ENCODE results near the gene CAB39L.

DNA sequence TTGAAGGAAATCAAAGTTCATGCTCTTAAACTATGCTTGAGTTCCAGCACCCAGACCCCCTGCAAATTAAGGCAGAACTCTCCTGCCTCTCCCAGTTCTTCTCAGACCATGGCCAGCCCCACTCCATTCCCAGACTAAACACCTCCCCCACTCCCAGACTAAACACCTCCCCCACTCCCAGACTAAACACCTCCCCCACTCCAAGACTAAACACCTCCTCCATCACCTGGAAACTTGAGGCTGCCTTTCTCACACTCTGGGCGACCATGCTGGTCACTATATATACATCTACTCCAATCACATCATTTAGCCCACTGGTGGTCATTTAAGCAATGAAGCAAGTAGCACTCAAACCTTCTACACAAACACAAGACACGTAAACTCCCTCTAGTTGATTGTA is 57.2 kb downstream of the CAB39L start:
- TF ChIP-seq, protein P1, sequence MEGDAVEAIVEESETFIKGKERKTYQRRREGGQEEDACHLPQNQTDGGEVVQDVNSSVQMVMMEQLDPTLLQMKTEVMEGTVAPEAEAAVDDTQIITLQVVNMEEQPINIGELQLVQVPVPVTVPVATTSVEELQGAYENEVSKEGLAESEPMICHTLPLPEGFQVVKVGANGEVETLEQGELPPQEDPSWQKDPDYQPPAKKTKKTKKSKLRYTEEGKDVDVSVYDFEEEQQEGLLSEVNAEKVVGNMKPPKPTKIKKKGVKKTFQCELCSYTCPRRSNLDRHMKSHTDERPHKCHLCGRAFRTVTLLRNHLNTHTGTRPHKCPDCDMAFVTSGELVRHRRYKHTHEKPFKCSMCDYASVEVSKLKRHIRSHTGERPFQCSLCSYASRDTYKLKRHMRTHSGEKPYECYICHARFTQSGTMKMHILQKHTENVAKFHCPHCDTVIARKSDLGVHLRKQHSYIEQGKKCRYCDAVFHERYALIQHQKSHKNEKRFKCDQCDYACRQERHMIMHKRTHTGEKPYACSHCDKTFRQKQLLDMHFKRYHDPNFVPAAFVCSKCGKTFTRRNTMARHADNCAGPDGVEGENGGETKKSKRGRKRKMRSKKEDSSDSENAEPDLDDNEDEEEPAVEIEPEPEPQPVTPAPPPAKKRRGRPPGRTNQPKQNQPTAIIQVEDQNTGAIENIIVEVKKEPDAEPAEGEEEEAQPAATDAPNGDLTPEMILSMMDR (IDR thresholded peaks at IDR 0.05; ENCODE audit: insufficient read depth, low read length, poor library complexity, severe bottlenecking) = no peak
- TF ChIP-seq EZH2phosphoT487 (conservative IDR thresholded peaks at IDR 0.05; ENCODE audit: low read length) = no peak
